ENCODE data around the gene LFNG.

Gene LFNG

DNA sequence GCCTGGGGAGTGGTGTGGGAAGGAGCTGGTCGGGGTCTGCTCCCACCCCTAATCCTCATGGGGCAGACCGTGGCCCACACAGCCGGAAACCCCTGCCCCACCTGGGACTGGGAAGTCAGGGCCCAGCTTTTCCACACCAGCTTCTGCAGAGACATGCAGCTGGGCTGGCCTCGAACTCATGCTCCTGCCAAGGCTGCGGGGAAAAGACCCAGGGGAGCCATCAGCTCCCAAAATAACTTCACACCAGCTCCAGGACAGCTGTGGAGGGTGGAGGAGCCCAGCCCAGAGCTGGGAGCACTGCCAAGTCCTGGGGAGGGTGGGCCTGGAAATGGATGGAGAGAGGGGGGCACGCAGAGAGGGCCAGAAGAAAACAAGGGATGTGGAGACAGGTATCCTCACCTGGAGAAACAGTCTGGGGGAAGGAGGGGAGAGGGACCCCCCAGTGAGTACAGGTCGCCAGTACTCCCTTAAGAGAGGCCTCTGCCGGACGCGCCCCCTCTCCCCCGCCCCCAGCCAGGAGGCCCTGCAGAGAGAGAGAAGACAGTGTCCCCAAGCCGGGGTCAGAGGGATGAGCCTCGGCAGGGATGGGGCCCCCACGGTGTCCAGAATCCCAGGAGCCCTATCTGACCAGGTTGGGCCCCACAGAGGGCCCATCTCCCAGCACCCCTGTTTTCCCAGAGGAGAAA is 31.8 kb upstream of the LFNG start:
- Histone ChIP-seq H3K9me3 (ENCODE audit: insufficient read depth, low read depth, low read length) (peaks cover 4% of the 10 kb centered on the region; the same call in 1 of the 2 replicates), H3K9ac (ENCODE audit: low read depth, low read length) (no peak overlapping the region), H3K27ac (ENCODE audit: low read length) (no peak overlapping the region), H3K4me1 (ENCODE audit: insufficient read depth, low read length) (no peaks in the 10 kb centered on the region), H3K4me3 (ENCODE audit: low read length) (no peak overlapping the region), H3K36me3 (ENCODE audit: insufficient read depth, low read depth, low read length) (no peaks in the 10 kb centered on the region), H3K27me3 (ENCODE audit: insufficient read depth, low read length) (no peaks in the 10 kb centered on the region)

DNA sequence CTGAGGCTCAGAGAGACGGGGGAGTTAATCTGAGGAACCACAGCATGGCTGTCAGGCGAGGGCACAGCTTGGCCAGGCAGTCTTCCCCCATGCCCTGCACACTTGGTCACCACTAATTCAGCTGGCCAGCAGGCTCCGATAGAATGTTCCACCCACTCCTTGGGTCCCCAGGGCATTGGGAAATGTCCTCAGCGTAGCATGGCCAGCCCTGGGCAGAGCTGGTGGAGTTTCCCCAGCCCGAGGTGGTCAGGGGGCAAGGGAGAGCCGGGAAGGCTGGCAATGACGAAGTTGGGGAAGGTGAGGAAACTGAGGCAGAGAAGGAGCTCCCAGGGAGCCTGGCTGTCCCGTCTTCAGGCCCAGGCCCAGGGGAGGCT is 31.3 kb upstream of the LFNG start:
- H3K9me3 ChIP-seq (ENCODE audit: insufficient read depth, low read depth, low read length) = no peaks in the 10 kb centered on the region
- no peak overlapping the region for H3K9ac ChIP-seq (ENCODE audit: low read depth, low read length)
- no peaks in the 10 kb centered on the region for H3K27me3 ChIP-seq (ENCODE audit: insufficient read depth, low read length)
- no peak overlapping the region for H3K4me3 ChIP-seq (ENCODE audit: low read length)
- no peaks in the 10 kb centered on the region for H3K4me1 ChIP-seq (ENCODE audit: insufficient read depth, low read length)
- no peaks in the 10 kb centered on the region for H3K36me3 ChIP-seq (ENCODE audit: insufficient read depth, low read depth, low read length)
- H3K27ac ChIP-seq (ENCODE audit: low read length) = no peak overlapping the region

DNA sequence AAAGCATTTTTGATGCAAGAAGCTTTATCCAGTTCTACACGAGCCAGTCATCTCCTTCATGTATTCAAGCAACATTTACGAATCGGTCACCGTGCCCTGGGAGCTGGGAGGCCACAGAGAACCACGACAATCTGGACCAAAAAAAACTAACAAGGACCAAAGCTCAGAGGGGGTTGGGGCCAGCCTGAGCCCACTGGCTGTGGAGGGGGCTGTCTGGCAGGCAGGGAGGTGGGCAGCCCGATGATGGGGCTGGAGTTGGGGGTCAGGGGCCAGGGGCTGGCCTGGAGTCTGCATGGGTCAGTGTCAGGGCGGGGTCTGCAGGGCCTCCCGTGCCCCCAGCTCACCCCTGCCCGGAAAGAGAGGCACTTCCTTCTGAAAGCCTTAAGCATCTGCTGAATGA is 30.9 kb upstream of the LFNG start:
- H3K4me3 ChIP-seq (ENCODE audit: low read length) = no peak overlapping the region
- H3K4me1 ChIP-seq (ENCODE audit: insufficient read depth, low read length) = no peaks in the 10 kb centered on the region
- H3K27me3 ChIP-seq (ENCODE audit: insufficient read depth, low read length) = no peaks in the 10 kb centered on the region
- no peak overlapping the region for H3K9ac ChIP-seq (ENCODE audit: low read depth, low read length)
- no peak overlapping the region for H3K27ac ChIP-seq (ENCODE audit: low read length)
- no peaks in the 10 kb centered on the region for H3K36me3 ChIP-seq (ENCODE audit: insufficient read depth, low read depth, low read length)
- H3K9me3 ChIP-seq (ENCODE audit: insufficient read depth, low read depth, low read length) = no peaks in the 10 kb centered on the region

DNA sequence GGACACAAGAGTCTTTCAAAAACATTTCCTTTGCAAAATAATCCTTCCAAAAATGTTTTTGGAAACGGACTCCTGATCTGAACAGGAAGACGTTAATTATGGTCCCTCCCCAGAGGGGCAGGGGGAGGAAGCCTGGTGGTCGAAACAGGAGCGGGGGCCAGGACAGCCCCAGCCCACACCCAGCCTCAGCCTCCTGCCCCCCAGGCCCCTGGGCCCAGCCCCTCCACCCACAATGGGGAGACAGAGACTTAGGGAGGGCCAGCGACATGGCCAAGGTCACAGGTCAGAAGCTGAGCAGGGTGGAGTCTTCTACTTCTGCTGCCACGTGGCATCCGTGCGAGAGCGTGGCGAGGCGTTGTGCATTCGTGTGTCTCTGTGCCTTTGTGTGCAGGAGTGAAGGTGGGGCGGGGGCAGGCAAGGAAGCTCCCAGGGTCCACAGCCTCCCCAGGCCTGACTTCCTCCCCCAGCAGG is 29.4 kb upstream of the LFNG start:
- H3K27ac ChIP-seq (ENCODE audit: low read length) = no peak overlapping the region
- H3K9me3 ChIP-seq (ENCODE audit: insufficient read depth, low read depth, low read length) = no peaks in the 10 kb centered on the region
- H3K4me3 ChIP-seq (ENCODE audit: low read length) = no peak overlapping the region
- no peaks in the 10 kb centered on the region for H3K36me3 ChIP-seq (ENCODE audit: insufficient read depth, low read depth, low read length)
- H3K27me3 ChIP-seq (ENCODE audit: insufficient read depth, low read length) = no peaks in the 10 kb centered on the region
- no peak overlapping the region for H3K9ac ChIP-seq (ENCODE audit: low read depth, low read length)
- H3K4me1 ChIP-seq (ENCODE audit: insufficient read depth, low read length) = no peaks in the 10 kb centered on the region

DNA sequence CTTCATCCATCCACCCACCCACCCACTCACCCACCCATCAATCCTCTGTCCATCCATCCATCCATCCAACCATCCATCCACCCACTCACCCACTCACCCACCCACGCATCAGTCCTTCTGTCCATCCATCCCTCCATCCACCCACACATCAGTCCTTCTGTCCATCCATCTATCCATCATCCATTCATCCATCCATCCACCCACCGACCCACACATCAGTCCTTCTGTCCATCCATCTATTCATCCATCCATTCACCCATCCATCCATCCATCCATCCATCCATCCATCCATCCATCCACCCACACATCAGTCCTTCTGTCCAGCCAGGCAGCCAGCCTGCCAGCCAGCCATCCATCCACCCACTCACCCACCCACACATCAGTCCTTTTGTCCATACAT is 27.5 kb upstream of the LFNG start:
- no peaks in the 10 kb centered on the region for H3K36me3 ChIP-seq (ENCODE audit: insufficient read depth, low read depth, low read length)
- no peaks in the 10 kb centered on the region for H3K9me3 ChIP-seq (ENCODE audit: insufficient read depth, low read depth, low read length)
- no peak overlapping the region for H3K27ac ChIP-seq (ENCODE audit: low read length)
- no peaks in the 10 kb centered on the region; the same call in 1 of the 2 replicates for H3K4me1 ChIP-seq (ENCODE audit: insufficient read depth, low read length)
- no peaks in the 10 kb centered on the region for H3K27me3 ChIP-seq (ENCODE audit: insufficient read depth, low read length)
- no peak overlapping the region for H3K4me3 ChIP-seq (ENCODE audit: low read length)
- no peak overlapping the region for H3K9ac ChIP-seq (ENCODE audit: low read depth, low read length)

DNA sequence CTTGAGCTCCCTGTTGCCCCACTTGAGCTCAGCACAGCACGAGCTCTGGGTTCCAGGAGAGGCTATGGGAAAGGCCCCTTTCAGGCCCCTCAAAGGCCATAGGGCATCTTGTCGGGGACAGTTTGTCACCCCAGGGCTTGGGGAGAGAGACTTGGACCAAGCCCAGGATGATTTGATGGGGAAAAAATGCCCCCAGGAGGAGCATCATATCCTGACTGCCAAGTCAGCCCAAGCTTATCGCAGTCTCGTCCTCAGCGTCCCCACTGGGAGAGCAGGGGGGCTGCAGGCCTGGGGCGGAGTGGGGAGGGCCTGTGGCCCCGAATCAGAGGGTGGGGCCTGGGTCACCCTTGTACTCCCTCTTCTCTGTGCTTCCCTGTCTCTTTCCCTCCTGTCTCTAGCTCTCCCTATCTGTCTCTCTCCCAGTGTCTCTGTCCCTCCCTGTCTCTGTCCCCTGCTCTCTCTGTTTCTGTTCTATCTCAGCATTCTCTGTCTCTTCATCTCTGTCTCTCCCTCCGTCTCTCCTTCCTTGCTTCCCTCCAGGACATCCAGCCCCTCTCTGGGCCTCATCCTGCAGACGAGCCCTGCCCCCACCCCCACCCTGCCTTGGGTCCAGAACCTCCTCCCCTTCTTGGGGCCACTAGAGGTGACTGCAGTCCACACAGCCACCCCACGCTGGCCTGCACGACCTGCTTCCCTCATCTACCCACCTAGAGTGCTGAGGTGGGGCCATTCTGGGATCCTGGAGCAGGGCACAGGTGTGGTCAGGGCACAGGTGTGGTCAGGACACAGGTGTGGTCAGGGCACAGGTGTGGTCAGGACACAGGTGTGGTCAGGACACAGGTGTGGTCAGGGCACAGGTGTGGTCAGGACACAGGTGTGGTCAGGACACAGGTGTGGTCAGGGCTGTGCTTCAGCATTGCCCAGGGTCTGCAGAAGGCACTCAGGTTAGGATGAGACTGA is 26.1 kb upstream of the LFNG start:
- Histone ChIP-seq H3K9ac (ENCODE audit: low read depth, low read length) (no peak overlapping the region), H3K27me3 (ENCODE audit: insufficient read depth, low read length) (no peaks in the 10 kb centered on the region), H3K9me3 (ENCODE audit: insufficient read depth, low read depth, low read length) (no peaks in the 10 kb centered on the region), H3K4me1 (ENCODE audit: insufficient read depth, low read length) (peaks cover 5% of the 10 kb centered on the region; the same call in 1 of the 2 replicates), H3K36me3 (ENCODE audit: insufficient read depth, low read depth, low read length) (no peaks in the 10 kb centered on the region), H3K4me3 (ENCODE audit: low read length) (no peak overlapping the region), H3K27ac (ENCODE audit: low read length) (no peak overlapping the region)

DNA sequence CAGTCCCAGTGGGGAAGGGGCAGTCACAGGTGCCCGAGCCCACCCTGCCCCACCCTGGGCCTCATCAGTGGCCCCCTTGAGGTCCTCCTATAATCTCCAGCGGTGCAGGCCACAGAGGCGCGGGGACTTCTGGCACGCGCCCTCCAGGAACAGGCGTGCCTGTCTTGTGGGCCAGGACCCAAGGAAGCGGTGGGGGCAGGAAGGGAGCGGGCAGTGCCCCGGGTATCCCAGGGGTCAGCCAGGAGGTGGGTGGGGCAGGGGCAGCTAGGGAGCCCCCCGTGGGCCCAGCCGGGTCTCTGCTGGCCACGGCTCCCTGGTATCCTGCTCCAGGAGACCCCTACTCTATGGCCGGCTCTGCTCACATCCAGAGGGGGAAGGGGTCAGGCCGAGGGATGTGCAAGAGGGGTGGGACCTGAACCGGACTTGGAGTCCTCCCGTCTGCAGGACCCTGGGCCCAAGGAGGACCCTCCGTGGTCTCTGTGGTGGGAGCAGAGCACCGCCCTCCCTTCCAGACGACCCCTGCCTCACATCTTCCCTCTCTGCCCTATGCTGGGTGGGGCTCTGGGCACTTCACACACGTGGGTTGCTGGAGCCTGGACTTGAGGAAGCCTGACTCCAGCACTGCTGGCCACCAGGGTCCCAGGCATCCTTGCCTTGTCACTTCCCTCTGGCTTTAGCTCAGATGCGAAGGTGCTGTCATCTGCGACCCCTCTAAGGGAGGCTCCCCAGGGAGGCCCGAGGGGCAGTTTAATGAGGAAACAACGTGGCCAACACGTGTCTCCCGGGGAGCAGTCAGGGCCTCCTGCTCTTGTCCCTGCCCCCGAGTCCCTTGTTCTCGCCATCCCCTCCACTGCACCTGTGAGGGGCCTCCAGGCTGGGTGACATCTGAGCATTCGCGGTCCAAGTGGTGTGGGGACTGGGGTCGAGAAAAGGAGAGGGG is 25.1 kb upstream of the LFNG start:
- Histone ChIP-seq H3K9ac (ENCODE audit: low read depth, low read length) (no peak overlapping the region), H3K4me1 (ENCODE audit: insufficient read depth, low read length) (peaks cover 9% of the 10 kb centered on the region; the same call in 1 of the 2 replicates), H3K9me3 (ENCODE audit: insufficient read depth, low read depth, low read length) (no peaks in the 10 kb centered on the region), H3K36me3 (ENCODE audit: insufficient read depth, low read depth, low read length) (no peaks in the 10 kb centered on the region), H3K27me3 (ENCODE audit: insufficient read depth, low read length) (no peaks in the 10 kb centered on the region), H3K4me3 (ENCODE audit: low read length) (no peak overlapping the region), H3K27ac (ENCODE audit: low read length) (no peak overlapping the region)

DNA sequence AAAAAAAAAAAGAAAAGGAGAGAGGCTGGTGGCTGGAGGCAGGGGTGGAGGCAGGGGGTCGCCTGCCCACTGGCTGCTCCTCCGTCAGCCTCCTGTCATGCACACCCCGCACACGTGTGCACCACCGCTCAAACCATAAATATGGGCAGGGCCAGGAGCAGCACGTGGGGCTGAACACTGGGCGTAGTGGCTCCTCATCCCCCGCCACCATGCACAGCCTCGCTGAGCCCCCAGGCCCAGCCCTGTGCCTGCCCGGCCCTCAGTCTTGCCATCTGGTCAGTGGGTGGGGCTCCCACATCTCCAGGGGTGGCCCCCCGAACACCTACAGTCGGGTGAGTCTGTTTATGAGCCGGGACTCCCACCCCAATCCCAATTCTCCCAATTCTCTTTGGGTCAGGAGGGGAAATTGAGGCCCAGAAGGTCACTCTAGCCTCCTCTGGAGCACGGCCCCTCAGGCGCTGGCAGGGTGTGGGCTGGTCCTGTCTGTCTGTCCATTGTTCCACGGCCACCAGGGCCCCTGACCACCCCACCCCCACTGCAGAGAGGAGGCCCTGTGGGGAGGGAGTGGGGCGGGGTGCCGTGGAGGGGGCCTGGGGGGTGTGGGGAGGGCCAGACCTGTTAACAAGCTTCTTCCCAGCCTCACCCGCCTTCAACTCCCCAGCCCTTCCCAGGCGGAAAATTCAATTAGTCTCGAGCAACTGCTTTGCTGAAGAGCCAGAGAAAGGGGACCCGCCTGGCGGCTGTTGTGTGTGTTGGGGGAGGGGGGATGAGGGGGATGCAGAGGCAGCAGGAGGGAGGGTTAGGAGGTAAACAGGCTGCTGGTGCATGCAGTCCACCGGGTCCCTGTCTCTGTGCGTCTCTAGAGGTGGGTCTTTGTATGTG is 23.9 kb upstream of the LFNG start:
- peaks cover 13% of the 10 kb centered on the region; the same call in 1 of the 2 replicates for H3K4me1 ChIP-seq (ENCODE audit: insufficient read depth, low read length)
- no peak overlapping the region for H3K4me3 ChIP-seq (ENCODE audit: low read length)
- no peaks in the 10 kb centered on the region for H3K36me3 ChIP-seq (ENCODE audit: insufficient read depth, low read depth, low read length)
- H3K27me3 ChIP-seq (ENCODE audit: insufficient read depth, low read length) = no peaks in the 10 kb centered on the region
- peak overlapping the region; percentile 53; the same call in 1 of the 2 replicates for H3K9ac ChIP-seq (ENCODE audit: low read depth, low read length)
- H3K9me3 ChIP-seq (ENCODE audit: insufficient read depth, low read depth, low read length) = no peaks in the 10 kb centered on the region
- no peak overlapping the region for H3K27ac ChIP-seq (ENCODE audit: low read length)

DNA sequence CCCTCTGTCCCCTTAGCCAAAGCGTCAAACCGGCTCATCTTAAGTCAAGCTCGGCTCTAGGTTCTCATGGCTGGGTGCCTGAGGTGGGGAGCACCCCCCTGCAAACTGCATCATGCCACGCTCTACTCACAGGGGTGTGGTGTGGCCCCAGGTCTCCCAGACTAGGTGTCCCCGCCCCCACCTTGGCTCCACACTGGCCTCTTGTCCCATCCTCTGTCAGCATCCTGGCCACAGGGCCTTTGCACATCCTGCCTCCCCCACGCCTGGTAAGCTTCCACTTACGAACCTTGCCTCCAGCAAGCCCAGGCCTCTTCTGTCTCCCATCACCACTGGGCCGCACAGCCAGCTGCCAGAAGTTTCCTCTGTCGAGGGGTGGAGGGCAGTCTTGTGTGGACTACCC is 23.2 kb upstream of the LFNG start:
- H3K9ac ChIP-seq (ENCODE audit: low read depth, low read length) = no peak overlapping the region
- H3K9me3 ChIP-seq (ENCODE audit: insufficient read depth, low read depth, low read length) = no peaks in the 10 kb centered on the region
- H3K36me3 ChIP-seq (ENCODE audit: insufficient read depth, low read depth, low read length) = no peaks in the 10 kb centered on the region
- H3K4me1 ChIP-seq (ENCODE audit: insufficient read depth, low read length) = peaks cover 13% of the 10 kb centered on the region; the same call in 1 of the 2 replicates
- no peak overlapping the region for H3K4me3 ChIP-seq (ENCODE audit: low read length)
- H3K27ac ChIP-seq (ENCODE audit: low read length) = no peak overlapping the region
- no peaks in the 10 kb centered on the region for H3K27me3 ChIP-seq (ENCODE audit: insufficient read depth, low read length)

DNA sequence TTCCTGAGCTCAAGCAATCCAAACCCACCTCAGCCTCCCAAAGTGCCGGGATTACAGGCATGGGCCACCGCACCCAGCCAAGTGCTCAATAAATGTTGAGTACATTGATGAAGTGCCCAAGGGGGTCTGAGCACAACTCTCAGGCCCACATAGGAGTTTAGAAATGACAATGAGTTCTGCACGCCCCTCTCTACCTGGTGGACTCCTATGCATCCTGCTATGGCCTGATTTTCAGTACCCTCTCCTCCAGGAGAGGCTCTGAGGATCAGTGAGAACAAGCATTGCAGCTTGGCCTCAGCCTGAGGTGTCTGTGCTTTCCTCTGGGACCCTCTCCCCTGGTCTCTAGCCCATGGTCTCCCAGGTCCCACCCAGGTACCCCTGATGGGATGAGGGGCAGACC is 22.5 kb upstream of the LFNG start:
- no peak overlapping the region for H3K9ac ChIP-seq (ENCODE audit: low read depth, low read length)
- H3K36me3 ChIP-seq (ENCODE audit: insufficient read depth, low read depth, low read length) = no peaks in the 10 kb centered on the region
- no peaks in the 10 kb centered on the region for H3K27me3 ChIP-seq (ENCODE audit: insufficient read depth, low read length)
- no peak overlapping the region for H3K4me3 ChIP-seq (ENCODE audit: low read length)
- H3K27ac ChIP-seq (ENCODE audit: low read length) = no peak overlapping the region
- peaks cover 13% of the 10 kb centered on the region; the same call in 1 of the 2 replicates for H3K4me1 ChIP-seq (ENCODE audit: insufficient read depth, low read length)
- no peaks in the 10 kb centered on the region for H3K9me3 ChIP-seq (ENCODE audit: insufficient read depth, low read depth, low read length)
